ENCODE measurements around the gene PCDHB10. TPM values are rescaled to one million over a fixed set of nuclear protein-coding genes. Genes with fewer than 3 reads are reported as not detected.
"Not testable (repeated sequence)": the region's sequence is repeated elsewhere in the genome, so short reads cannot be mapped to it uniquely, and the experiment has no call there.

The PCDHB10 gene
- 13.1 TPM for total RNA-seq

- DNase-seq, result no peak
Measured at GRCh38 chr5:141192110-141192725, at the start of gene PCDHB10. TSS of gene PCDHB10 (plus strand) at chr5:141192353. CDS start at chr5:141192553, 200 bp downstream.

- no peak for DNase-seq
Measured at GRCh38 chr5:141149812-141150211, 42.3 kb upstream of the PCDHB10 start, which contains the start of gene PCDHB6. TSS of gene PCDHB6 (plus strand) at chr5:141150057. CDS start at chr5:141150258, 201 bp downstream.

- no peak for DNase-seq
Measured at GRCh38 chr5:141150224-141150992, 41.7 kb upstream of the PCDHB10 start.

- DNase-seq, result no peak
Measured at GRCh38 chr5:141150993-141151325, 41.2 kb upstream of the PCDHB10 start.

GRCh38 chr5:141151632-141152031 lies 40.5 kb upstream of the PCDHB10 start:
- not testable (repeated sequence) for DNase-seq

- DNase-seq, result not testable (repeated sequence)
Measured at GRCh38 chr5:141152096-141152495, 40.1 kb upstream of the PCDHB10 start.

- DNase-seq, result no peak
Measured at GRCh38 chr5:141155540-141156374, 36.4 kb upstream of the PCDHB10 start.

GRCh38 chr5:141157356-141157755 lies 34.8 kb upstream of the PCDHB10 start:
- not testable (repeated sequence) for DNase-seq

- DNase-seq, result not testable (repeated sequence)
Measured at GRCh38 chr5:141157901-141158300, 34.3 kb upstream of the PCDHB10 start.

- DNase-seq, result no peak
Measured at GRCh38 chr5:141172381-141173204, 19.6 kb upstream of the PCDHB10 start, which contains the start of gene PCDHB7. TSS of gene PCDHB7 (plus strand) at chr5:141172644. CDS start at chr5:141172836, 192 bp downstream.

- not testable (repeated sequence) for DNase-seq
Measured at GRCh38 chr5:141174291-141175104, 17.7 kb upstream of the PCDHB10 start.

GRCh38 chr5:141175933-141176332 lies 16.2 kb upstream of the PCDHB10 start:
- DNase-seq, result no peak

- DNase-seq, result not testable (repeated sequence)
Measured at GRCh38 chr5:141177577-141178191, 14.5 kb upstream of the PCDHB10 start, which contains the start of gene PCDHB8. TSS of gene PCDHB8 (plus strand) at chr5:141177790. CDS start at chr5:141178035, 245 bp downstream.

- DNase-seq, result not testable (repeated sequence)
Measured at GRCh38 chr5:141179371-141179770, 12.8 kb upstream of the PCDHB10 start.

- not testable (repeated sequence) for DNase-seq
Measured at GRCh38 chr5:141179876-141180275, 12.3 kb upstream of the PCDHB10 start.

- no peak for DNase-seq
Measured at GRCh38 chr5:141180313-141180712, 11.8 kb upstream of the PCDHB10 start.

GRCh38 chr5:141182248-141182647 lies 9.9 kb upstream of the PCDHB10 start, which contains the start of gene PCDHB16:
TSS of gene PCDHB16 (plus strand) at chr5:141182387. CDS start at chr5:141182560, 173 bp downstream.
- no peak for DNase-seq

- DNase-seq, result not testable (repeated sequence)
Measured at GRCh38 chr5:141184117-141184855, 7.9 kb upstream of the PCDHB10 start.

- no peak for DNase-seq
Measured at GRCh38 chr5:141186897-141187512, 5.1 kb upstream of the PCDHB10 start, which contains the start of gene PCDHB9. TSS of gene PCDHB9 (plus strand) at chr5:141187161. CDS start at chr5:141187319, 158 bp downstream.
